GM21526 (cell line): ENCODE results near the gene TEX13A.
A peak's percentile ranks its signal among the peaks of the same experiment; 100 is the strongest.
"Not testable (repeated sequence)": the region's sequence is repeated elsewhere in the genome, so short reads cannot be mapped to it uniquely, and the experiment has no call there.

ENCODE experiments used
- ATAC-seq: cut with Tn5 transposase; IDR thresholded peaks from one replicate; pipeline ENCODE4 v1.9.1; 2021; ENCODE audit warnings: moderate library complexity; ENCODE audit not compliant: unreplicated experiment, low FRiP score

Gene TEX13A

DNA sequence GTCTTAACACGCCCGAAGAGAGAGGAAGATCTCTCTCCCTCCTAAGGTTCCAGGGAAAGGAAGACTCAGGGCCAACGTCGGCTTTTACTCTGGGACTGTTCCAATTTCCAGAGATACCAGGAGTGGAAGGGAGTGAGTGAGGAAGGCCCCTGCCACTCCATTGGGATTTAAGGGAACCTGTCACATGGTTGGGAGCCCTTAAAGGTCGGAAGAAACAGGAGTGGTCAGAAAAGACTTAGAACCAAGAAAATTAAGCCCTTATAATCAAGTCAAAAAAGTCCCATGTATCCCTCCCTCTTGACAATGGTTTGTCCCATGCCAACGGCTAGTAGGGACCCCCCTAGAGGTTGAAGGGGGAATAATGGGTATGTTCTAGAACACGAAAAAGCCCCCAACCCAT, at the start of gene TEX13A:
TSS of gene TEX13A (minus strand) at position 59 of the 400 bp plus-strand sequence. CDS start 297 bp downstream, outside the sequence.
- no peak for ATAC-seq

- ATAC-seq, result no peak
Observed at GRCh38 chrX:105269386-105269785, 48.9 kb upstream of the TEX13A start.

DNA sequence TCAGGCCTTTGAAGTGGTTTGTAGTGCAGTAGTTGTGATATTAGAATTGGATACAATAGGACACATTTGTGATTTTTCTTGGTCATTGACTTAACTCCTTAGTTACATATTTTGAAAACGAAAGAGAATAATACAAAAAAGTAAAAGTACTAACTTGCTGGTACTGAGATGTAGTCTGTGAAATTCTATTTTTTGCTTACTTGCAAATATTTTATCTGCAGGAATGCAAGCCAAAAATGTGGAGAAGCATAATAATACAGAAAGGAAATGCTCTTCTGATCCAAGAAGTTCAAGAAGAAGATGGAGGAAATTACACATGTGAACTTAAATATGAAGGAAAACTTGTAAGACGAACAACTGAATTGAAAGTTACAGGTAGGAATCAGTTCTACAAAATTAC, 46.7 kb upstream of the TEX13A start:
- no peak for ATAC-seq

GRCh38 chrX:105266456-105266855, 46.0 kb upstream of the TEX13A start:
- ATAC-seq, result no peak

GRCh38 chrX:105265093-105265492, 44.6 kb upstream of the TEX13A start:
- no peak for ATAC-seq

- ATAC-seq, result no peak
Observed at GRCh38 chrX:105263801-105264200, 43.3 kb upstream of the TEX13A start.

- no peak for ATAC-seq
Observed at GRCh38 chrX:105263171-105263570, 42.7 kb upstream of the TEX13A start.

DNA sequence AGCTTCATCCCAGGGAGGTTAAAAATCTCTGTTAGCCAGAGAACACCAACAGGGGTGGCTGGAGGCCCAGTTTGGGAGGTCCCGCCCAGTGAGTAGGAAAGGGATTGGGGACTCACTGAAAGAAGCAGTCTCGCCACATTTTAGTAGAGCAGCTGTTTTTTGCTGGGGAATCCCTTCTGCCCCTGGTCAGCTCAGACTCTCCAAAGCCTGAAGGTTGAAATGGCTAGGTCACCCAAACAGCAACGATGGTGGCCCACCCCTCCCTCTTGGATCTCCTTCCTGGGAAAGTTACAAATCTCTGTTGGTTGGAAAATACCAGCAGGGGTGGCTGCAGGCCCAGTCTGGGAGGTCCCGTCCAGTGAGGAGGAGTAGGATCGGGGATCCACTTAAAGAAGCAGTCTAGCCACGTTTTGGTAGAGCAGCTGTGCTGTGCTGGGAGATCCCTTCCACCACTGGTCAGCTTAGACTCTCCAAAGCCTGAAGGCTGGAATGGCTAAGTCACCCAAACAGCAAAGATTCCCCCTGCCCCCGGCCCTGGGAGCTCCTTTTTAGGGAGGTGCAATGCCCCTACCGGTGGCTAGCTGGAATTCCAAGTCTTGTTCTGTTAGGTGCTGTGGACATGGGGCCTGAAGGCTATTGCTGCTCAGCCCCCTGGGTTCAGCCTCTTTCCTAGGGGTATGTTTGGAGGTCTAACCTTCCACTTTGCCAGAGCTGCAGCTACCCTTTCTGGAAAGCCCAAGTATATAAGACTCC, 40.0 kb upstream of the TEX13A start:
- ATAC-seq, result no peak

DNA sequence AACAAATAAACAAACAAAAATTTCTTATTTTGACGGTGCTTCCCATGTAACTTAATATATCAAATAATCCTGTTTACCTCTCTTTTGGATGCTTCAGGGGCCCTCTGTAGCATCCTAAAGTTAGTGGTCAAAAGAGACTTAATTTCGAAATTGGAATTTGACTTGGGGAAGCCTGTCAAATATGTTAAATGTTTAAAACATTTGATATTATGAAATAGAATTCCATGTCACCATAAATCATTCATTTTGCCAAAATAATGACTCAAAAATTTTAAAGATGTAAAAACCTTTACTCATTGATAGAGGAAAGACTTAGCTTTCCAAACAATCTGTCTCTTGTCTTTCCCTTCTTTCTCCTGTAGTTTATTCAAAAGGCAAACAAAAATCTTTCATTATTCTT, 20.6 kb upstream of the TEX13A start:
- no peak for ATAC-seq

GRCh38 chrX:105237407-105237806, 16.9 kb upstream of the TEX13A start:
- ATAC-seq, result not testable (repeated sequence)

GRCh38 chrX:105229146-105229545, 8.7 kb upstream of the TEX13A start:
- no peak for ATAC-seq

- ATAC-seq, result no peak
Observed at GRCh38 chrX:105228602-105229001, 8.1 kb upstream of the TEX13A start.

GRCh38 chrX:105226499-105226898, 6.0 kb upstream of the TEX13A start:
- ATAC-seq, result no peak

DNA sequence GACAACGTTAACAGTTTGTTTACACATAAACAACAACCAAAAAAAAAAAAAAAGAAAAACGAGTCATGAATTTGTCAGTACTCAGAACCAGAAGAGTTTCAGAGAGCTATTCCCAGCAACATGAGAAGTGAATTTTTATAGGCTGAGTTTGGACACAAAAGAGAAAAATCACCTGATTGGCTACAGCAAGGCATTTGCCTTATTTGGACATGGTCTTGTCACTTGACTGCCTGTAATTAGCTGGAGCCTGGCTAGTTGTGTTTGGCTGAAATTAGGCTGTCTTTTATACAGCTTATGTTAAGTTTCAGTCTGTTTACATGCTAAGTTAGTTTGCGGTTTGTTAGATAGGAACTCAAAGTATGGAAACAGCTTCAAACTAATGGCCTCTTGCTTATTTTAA, 880 bp upstream of the TEX13A start:
- no peak for ATAC-seq

DNA sequence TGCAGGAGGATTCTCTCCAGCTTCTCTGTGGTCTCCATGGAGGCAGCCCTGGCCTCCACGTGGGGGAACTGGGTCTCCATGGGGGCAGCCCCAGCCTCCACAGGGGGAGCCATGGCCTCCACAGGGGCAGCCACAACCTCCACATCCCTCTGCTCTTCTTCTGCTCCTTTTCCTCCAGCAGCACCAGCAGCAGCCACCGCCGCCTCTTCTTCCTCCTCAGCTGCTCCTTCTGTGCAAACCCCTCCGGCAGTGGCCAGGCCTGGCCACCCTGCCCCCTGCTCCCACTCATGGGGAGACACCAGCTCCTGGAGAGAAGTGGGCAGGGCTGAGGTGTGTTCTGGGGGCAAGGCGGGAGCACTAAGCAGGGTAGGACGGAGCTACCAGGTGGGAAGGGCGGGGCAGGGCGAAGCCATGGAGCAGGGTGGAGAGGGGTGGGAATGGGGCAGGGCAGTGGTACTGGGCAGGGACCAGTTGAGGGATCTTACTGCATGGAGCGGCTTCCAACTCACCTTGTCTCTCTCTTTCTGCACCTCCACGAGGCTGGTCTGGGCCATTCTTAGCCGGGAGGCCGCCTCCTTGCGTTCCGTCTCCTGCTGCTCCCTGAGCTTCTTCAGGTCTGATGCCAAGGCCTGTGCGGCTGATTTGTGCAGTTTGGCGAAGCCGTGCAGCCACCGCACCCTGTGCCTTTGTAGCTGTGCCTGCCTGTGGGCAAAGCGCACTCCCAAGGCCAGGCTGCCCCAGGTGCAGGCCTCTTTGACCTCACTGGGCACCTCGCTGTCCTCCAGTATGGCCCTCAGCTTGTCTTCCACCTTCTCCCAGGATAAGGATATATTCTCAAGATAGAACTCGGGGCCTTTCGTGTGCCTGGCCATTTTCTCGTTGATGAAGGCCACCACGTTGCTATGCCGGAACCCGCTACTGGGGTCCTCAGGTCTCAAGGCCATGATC, 766 bp downstream of the TEX13A start:
- ATAC-seq, result no peak

DNA sequence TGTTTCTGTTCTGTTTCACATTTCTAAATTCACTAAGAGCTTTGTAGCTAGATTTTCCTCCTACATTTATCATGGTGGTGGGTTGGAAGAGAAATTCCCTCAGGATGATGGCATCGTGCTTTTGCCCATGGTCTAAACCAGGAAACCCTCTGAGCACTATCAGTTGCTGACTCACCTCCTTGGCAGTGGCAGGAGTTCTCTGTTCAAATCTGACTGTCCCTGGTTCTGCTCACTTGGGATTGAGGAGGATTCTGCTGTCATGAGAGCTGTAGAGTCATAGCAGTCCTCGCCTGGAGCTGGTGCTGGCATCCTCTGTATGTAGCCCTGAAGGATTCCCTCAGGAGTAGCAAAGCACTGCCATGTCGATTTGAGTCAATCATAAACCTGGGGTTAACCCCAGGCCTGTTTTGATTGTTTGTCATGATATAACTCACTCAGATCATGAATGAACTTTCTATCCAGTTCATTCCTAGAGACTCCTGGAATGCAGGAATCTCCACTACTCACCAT, 9.4 kb downstream of the TEX13A start:
- no peak for ATAC-seq

GRCh38 chrX:105210258-105210657, 10.2 kb downstream of the TEX13A start:
- no peak for ATAC-seq

GRCh38 chrX:105209406-105209805, 11.1 kb downstream of the TEX13A start:
- no peak for ATAC-seq

DNA sequence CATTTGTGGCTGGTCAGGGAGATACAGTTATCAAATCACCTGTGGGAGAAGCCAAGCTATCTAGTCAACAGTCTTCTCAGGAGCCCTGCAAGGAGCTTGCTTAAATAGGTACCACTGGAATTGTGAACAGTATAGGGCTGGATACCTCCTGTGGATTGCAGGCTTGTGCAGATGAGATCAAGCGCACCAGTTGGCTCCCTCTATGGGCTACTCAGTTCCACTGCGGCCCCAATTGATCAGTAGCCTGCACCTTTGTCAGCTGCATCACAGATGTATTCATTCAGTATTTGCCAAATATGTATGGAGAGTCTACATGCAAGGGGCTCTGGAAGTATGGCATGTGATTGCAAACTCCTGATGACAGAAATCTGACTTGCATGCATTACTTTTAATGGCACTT, 28.6 kb downstream of the TEX13A start:
- peak; percentile 59 for ATAC-seq

- ATAC-seq, result no peak
Observed at GRCh38 chrX:105190252-105190853, 30.1 kb downstream of the TEX13A start.

- no peak for ATAC-seq
Observed at GRCh38 chrX:105189093-105189492, 31.4 kb downstream of the TEX13A start.
